Epithelial cell of esophagus (primary cell): Measurements from ENCODE around the gene MAST1.

Experiments used
- DNase-seq: peaks from one replicate; pipeline ENCODE4 v3.0.0; 2010; ENCODE audit warnings: low read depth
- H3K4me3 ChIP-seq: 2 replicates; pipeline ENCODE4 v1.5.1; 2011; ENCODE audit warnings: mild to moderate bottlenecking, low read length, control low read depth
- CTCF ChIP-seq: IDR thresholded peaks from 2 replicates; pipeline ENCODE4 v1.5.1; 2011; ENCODE audit warnings: low read depth, mild to moderate bottlenecking, low read length, control low read depth, inconsistent platforms; ENCODE audit not compliant: insufficient read depth; ENCODE audit errors: missing control alignments

MAST1 gene

GRCh38 chr19:12868540-12869112 lies 30.3 kb downstream of the MAST1 start:
- no peak for DNase-seq

GRCh38 chr19:12871681-12872080 lies 33.4 kb downstream of the MAST1 start:
- no peak for TF ChIP-seq CTCF
- H3K4me3 ChIP-seq, result no peak overlapping the region
- no peak for DNase-seq

More at GRCh38 chr19:12868540-12869112, 30.3 kb downstream of the MAST1 start:
- no peak overlapping the region for H3K4me3 ChIP-seq
- TF ChIP-seq CTCF, result no peak

GRCh38 chr19:12872255-12872654 lies 33.9 kb downstream of the MAST1 start:
- DNase-seq, result no peak
- TF ChIP-seq CTCF, result no peak
- H3K4me3 ChIP-seq, result no peak overlapping the region

GRCh38 chr19:12872941-12873890 lies 34.9 kb downstream of the MAST1 start:
- DNase-seq, result peak; percentile 95
- TF ChIP-seq CTCF, result peak; percentile 13

GRCh38 chr19:12873891-12874745 lies 35.8 kb downstream of the MAST1 start:
- no peak for DNase-seq
- TF ChIP-seq CTCF, result no peak
- no peak overlapping the region for H3K4me3 ChIP-seq

More at GRCh38 chr19:12872941-12873890, 34.9 kb downstream of the MAST1 start:
- H3K4me3 ChIP-seq, result peak overlapping the region; percentile 32

- H3K4me3 ChIP-seq, result no peak overlapping the region
- DNase-seq, result no peak
These were observed 36.8 kb downstream of the MAST1 start for GRCh38 chr19:12875086-12875485.

More at GRCh38 chr19:12875086-12875485, 36.8 kb downstream of the MAST1 start:
- TF ChIP-seq CTCF, result no peak
